Measurements from ENCODE around the gene ATM.

GRCh38 chr11:108198833-108199232, 24.0 kb upstream of the ATM start:
- TF ChIP-seq POLR2A (IDR thresholded peaks at IDR 0.05): no peak
- TF ChIP-seq POLR2AphosphoS5 (IDR thresholded peaks at IDR 0.05): no peak
